Measurements from ENCODE around the gene VANGL2.

GRCh38 chr1:160376525-160377131, 23.7 kb upstream of the VANGL2 start:
- TF ChIP-seq POLR2A (IDR thresholded peaks at IDR 0.05) (no peak), CTCF (IDR thresholded peaks at IDR 0.05) (peak; percentile 75 to 90 (median 87))
